GM18505 (cell line): ENCODE results near the gene ADCY2.

Experiments
- ATAC-seq: cut with Tn5 transposase; IDR thresholded peaks from one replicate; pipeline ENCODE4 v1.9.1; 2021; ENCODE audit not compliant: unreplicated experiment
- POLR2A ChIP-seq: IDR thresholded peaks from 4 replicates; pipeline ENCODE4 v1.6.1; 2011; ENCODE audit warnings: borderline replicate concordance; ENCODE audit not compliant: insufficient read depth, insufficient read length; ENCODE audit errors: extremely low read depth

ADCY2 gene

GRCh38 chr5:7473668-7474215, 77.8 kb downstream of the ADCY2 start:
- no peak for TF ChIP-seq POLR2A

GRCh38 chr5:7474821-7475403, 79.0 kb downstream of the ADCY2 start:
- ATAC-seq = no peak

More at GRCh38 chr5:7473668-7474215, 77.8 kb downstream of the ADCY2 start:
- ATAC-seq = no peak

GRCh38 chr5:7478459-7478858, 82.5 kb downstream of the ADCY2 start:
- TF ChIP-seq POLR2A = no peak
- no peak for ATAC-seq

More at GRCh38 chr5:7474821-7475403, 79.0 kb downstream of the ADCY2 start:
- no peak for TF ChIP-seq POLR2A

GRCh38 chr5:7488734-7489133, 92.8 kb downstream of the ADCY2 start:
- ATAC-seq = no peak

GRCh38 chr5:7492371-7492770, 96.4 kb downstream of the ADCY2 start:
- ATAC-seq = no peak
- no peak for TF ChIP-seq POLR2A

More at GRCh38 chr5:7488734-7489133, 92.8 kb downstream of the ADCY2 start:
- no peak for TF ChIP-seq POLR2A

GRCh38 chr5:7493081-7493480, 97.1 kb downstream of the ADCY2 start:
- ATAC-seq = no peak
- TF ChIP-seq POLR2A = no peak

- TF ChIP-seq POLR2A = no peak
- no peak for ATAC-seq
These were observed 97.7 kb downstream of the ADCY2 start for GRCh38 chr5:7493622-7494021.

GRCh38 chr5:7494481-7495130, 98.7 kb downstream of the ADCY2 start:
- ATAC-seq = no peak
- TF ChIP-seq POLR2A = no peak

GRCh38 chr5:7495131-7495517, 99.2 kb downstream of the ADCY2 start:
- no peak for TF ChIP-seq POLR2A
- no peak for ATAC-seq

- no peak for ATAC-seq
- TF ChIP-seq POLR2A = no peak
These were observed 104.3 kb downstream of the ADCY2 start for GRCh38 chr5:7500256-7500655.

- no peak for TF ChIP-seq POLR2A
- ATAC-seq = no peak
These were observed 105.1 kb downstream of the ADCY2 start for GRCh38 chr5:7501061-7501460.

- TF ChIP-seq POLR2A = no peak
- no peak for ATAC-seq
These were observed 107.6 kb downstream of the ADCY2 start for GRCh38 chr5:7503564-7503963.

GRCh38 chr5:7515284-7515914, 119.5 kb downstream of the ADCY2 start:
- no peak for ATAC-seq
- TF ChIP-seq POLR2A = no peak

- no peak for ATAC-seq
- TF ChIP-seq POLR2A = no peak
These were observed 120.3 kb downstream of the ADCY2 start for GRCh38 chr5:7516253-7516652.
